GM21515 (cell line): ENCODE results near the gene NCBP1.
"Not testable (repeated sequence)": the region's sequence is repeated elsewhere in the genome, so short reads cannot be mapped to it uniquely, and the experiment has no call there.

ENCODE experiments used
- ATAC-seq: cut with Tn5 transposase; IDR thresholded peaks from one replicate; pipeline ENCODE4 v1.9.1; 2021; ENCODE audit not compliant: unreplicated experiment

NCBP1 gene

DNA sequence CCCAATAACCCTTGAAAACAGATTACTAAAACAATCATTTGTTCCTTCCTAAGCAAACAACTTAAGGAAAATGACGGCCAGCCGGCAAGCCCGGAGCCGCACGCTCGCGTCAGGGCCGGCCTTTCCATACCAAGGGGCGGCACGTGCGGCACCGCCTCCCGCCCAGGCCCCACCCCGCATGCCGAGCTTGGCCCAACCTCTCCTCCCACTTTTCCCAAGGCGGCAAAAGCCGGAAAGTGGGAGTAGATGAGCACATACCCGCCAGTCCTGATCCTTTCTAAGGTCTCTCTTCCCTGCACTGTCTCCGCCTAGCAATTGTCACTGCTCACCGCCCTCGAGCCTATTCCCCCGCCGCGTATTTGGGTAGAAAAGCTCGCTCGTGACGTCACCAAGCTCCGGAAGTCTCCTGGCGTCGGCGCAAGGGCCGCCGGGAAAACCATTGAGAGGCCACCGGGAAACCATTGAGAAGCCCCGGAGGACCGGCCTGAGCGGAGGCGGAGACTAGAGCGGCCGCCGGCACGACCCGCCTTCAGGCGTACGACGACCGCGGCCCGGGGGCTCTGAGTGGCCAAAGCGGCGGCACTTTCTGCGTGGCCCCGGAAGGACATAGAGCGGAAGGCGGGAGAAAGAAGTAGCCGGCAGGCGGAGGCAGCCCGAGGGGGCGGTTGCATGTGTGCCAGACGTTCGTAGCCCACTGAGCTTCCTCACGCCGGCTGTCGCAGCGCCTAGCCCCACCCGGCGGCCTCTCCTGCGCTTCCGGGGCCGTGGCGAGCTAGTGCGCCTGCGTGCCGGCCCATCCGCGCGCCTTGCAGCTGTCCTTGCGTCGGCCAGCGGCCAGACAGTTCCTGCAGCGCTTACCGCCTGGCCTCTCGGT lies at the start of gene NCBP1, which contains the start of gene TSTD2:
TSS of gene NCBP1 (plus strand) at position 837 of the 874 bp plus-strand sequence. CDS start 61 bp downstream, outside the sequence.
TSS of gene TSTD2 (minus strand) at position 384 of the 874 bp plus-strand sequence. CDS start 5,806 bp downstream, outside the sequence.
- ATAC-seq, result peak; percentile 78

DNA sequence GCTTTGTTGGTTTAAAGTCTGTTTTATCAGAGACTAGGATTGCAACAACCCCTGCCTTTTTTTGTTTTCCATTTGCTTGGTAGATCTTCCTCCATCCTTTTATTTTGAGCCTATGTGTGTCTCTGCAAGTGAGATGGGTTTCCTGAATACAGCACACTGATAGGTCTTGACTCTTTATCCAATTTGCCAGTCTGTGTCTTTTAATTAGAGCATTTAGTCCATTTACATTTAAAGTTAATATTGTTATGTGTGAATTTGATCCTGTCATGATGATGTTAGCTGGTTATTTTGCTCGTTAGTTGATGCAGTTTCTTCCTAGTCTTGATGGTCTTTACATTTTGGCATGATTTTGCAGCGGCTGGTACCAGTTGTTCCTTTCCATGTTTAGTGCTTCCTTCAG lies 48.8 kb upstream of the NCBP1 start:
- ATAC-seq, result not testable (repeated sequence)

DNA sequence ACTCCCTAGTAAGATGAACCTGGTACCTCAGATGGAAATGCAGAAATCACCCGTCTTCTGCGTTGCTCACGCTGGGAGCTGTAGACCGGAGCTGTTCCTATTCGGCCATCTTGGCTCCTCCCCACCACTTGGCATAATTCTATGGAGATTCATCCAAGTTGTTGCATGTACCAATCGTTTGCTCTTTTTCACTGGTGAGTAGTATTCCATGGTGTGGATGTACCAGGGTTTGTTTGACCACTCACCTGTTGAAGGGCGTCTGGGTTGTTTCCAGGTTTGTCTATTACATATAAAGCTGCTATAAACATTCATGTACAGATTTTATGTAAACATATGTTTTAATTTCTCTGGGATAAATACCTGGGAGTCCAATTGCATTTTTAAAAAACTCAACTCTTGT lies 46.7 kb upstream of the NCBP1 start:
- ATAC-seq, result not testable (repeated sequence)

DNA sequence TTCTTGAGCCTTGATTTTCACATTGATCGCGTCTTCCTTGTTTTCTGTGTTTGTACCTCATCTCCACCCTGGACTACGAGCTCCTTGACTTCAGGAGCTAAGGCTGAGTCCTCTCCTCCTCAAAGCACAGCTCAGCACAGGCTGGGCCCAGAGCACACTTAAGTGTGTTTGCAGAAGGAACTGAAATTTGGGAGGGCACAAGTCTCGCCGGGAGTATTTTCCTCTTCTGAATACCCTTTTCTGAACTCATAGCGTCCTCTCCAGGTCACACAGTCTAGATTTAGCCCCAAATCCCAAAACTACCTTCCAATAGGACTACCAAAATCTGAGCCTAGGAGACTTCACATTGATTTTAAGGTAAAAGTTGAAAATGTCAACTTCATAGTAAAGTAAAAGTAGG lies 42.1 kb upstream of the NCBP1 start:
- ATAC-seq, result no peak

DNA sequence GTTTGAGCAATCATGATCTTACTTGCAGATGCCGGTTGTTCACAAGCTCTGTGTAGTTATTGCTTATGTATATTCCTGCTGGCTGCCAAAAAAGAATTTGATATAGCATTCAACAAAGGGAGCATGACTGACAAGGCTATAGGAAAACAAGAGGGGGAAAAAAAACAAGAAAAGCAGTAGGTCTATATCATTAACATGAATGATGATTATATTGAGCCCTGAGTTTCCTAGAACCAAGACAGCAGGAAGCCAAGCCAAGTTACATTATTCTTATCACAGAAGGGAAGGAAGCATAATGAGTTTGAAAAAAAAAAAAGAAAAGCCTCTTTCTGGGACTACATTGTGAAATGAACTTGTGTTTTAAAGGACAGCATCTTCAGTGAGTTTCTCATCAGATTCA lies 41.5 kb upstream of the NCBP1 start:
- no peak for ATAC-seq

DNA sequence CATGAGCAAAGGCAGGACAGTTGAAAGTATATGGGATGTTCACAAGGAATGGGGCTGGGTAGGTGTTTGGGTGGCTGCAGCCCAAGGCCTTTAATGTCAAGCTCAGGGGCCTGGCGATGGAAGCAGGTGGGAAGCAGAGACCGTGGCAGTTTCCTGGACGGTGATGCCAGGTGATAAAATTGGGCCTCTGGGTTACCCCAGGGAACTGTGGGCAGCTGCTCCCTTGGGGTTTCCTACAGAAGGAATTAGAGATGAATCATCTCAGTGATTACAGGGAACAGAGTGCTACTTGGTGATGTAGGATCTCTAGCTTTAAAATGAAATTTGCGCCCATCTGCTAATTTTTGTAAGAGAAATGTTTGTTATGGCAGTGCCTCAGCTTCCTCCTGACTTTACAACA lies 39.7 kb upstream of the NCBP1 start:
- ATAC-seq, result no peak

DNA sequence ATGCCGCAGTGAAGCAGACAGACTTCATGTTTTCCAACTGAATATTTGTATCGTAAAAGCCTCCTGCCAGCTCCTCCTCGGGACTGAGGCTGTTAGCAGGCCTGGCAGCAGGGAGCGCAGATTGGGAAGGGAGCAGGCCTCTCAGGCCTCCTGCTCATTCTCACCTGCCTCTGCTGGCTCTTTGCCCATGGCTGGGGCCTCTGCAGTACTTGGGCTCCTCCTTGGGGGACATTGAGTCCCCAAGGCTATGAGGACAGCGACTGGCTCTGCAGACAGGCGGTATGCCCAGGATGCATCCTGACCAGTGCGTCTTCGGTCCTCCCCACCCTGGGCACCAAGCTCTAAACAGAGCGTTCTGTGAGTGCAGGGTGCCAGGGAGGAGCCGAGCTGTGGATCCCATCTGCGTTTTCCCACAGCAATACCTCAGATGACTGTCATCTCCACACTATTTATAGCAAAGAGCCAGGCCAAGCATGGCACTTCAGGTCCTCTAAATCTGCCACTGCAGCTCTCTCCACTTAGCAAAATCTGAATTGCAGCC lies 39.2 kb upstream of the NCBP1 start:
- no peak for ATAC-seq

DNA sequence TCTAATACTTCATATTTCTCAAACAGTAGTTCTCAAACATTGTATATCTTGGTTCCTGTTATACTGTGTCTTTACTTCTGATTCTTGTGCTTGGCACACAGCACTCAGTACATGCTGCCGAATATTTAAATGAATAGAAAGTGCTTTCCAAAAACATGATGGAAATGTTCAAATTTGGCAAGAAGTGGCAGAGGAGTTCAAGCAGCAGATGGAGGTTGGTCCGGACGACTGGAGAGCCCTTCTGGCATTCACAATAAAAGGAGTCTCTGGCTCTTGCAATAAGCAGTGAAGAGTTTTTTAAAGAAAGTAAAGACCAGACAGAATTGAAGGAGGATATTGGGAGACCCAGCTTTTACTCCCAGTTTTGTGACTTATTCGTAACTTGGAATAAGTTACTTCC lies 36.7 kb upstream of the NCBP1 start:
- ATAC-seq, result no peak

GRCh38 chr9:97598461-97599288 lies 34.9 kb upstream of the NCBP1 start:
- ATAC-seq, result peak; percentile 82

- no peak for ATAC-seq
Observed at GRCh38 chr9:97599314-97599846, 34.2 kb upstream of the NCBP1 start.

DNA sequence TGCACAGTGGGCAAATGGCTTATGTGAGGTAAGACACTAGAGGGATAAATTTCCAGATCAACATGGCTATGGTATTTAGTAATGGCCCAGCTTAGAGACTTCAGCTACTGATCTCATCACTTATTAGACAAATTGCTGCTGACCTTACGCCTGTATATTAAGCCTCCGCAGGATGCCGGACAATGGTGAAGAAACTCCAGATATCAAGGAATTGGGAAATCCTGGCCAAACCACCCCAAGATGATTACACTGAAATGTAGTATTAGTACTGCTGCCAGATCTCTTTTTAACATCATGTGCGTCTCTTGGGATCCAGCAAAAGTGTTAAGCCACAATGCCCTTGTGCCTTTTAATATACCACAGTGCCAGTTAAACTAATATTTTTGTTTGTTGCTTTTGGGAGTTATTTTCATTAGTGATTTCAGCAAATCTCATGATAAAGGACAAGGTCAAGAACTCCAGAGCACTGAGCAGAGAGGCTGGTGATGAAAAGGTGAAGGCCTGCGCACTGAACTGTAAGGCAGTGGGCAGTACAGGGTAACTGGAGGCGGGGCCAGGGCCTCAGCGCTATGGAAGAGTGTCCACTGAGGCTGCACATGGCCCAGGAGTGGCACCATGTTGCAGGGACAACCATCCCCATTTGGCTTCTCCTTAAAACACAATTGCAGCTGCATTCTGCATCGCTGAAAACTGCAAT lies 32.9 kb upstream of the NCBP1 start:
- ATAC-seq, result no peak

DNA sequence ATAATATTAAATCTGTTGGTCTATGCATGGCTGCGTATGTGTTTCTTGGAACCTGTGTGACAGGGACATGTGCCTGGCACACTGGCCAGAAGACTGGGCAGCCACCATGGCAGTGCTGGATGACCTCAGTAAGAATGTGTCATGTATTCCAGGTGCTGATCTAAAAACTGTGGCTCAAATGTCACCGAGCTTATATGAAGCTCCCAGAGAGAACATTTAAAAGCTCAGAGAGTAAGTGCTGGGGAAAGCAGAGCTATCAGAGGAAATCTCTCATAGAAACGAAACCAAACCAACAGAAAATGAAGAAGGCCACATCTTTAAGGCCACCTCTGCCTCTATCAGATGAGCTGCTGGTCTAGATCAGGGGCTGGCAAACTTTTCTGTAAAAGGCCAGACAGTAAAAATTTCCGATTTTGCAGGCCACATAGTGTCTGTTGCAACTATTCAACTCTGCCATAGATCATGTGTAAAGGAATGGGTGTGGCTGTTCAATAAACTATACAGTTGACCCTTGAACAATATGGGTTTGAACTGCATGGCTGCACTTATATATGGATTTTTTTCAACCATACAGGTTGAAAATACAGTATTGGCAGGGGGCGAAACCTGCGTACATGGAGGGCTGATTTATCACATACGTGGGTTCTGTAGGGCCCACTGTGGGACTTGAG lies 32.3 kb upstream of the NCBP1 start:
- no peak for ATAC-seq

- ATAC-seq, result no peak
Observed at GRCh38 chr9:97602430-97602829, 31.2 kb upstream of the NCBP1 start.

- ATAC-seq, result no peak
Observed at GRCh38 chr9:97604901-97605645, 28.5 kb upstream of the NCBP1 start.

GRCh38 chr9:97615439-97616072 lies 18.1 kb upstream of the NCBP1 start:
- ATAC-seq, result no peak

DNA sequence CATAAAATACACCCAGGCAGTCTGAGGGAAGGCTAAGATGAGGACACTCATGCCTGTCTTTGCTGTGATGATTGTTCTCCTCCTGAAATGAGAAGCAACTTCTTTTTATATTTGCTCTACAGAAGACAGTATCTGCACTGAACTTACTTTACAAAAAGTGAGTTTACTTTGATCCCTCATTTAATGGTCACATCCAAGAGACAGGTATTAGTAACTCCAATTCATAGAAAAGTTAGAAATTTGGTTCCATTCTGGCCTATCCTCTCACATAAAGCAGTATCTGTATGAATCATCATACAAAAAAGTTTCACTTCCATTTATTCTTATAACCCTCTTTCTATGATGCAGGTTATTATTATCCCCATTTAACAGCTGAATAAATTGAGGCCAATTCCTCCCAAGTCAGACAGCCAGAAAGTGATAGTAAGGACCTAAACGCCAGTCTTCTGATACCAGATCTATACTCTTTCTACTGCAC lies 15.6 kb upstream of the NCBP1 start:
- no peak for ATAC-seq

GRCh38 chr9:97620063-97620462 lies 13.6 kb upstream of the NCBP1 start:
- not testable (repeated sequence) for ATAC-seq

GRCh38 chr9:97622483-97622882 lies 11.1 kb upstream of the NCBP1 start:
- not testable (repeated sequence) for ATAC-seq

- no peak for ATAC-seq
Observed at GRCh38 chr9:97623946-97624345, 9.7 kb upstream of the NCBP1 start.
